ENCODE results near the gene EFCAB6. TPM values are rescaled to one million over a fixed set of nuclear protein-coding genes. Genes with fewer than 3 reads are reported as not detected.

Gene EFCAB6
- total and polyA plus RNA-seq, 2 of the 4 experiments (the other 2 are of a cell fraction) = 0.44 to 1.1 TPM

- no peak overlapping the region for H3K4me3 ChIP-seq (ENCODE audit: insufficient read depth, low read depth, low read length)
- no peak overlapping the region for H3K23ac ChIP-seq (ENCODE audit: low read depth, low read length)
- BruUV-seq (replicated peaks) = no TSS peak
- no peak overlapping the region for H3K4ac ChIP-seq (ENCODE audit: low read depth, low read length)
- no peak overlapping the region for H4K5ac ChIP-seq (ENCODE audit: low read depth, low read length)
- no peak overlapping the region for H3K9ac ChIP-seq (ENCODE audit: low read depth, low read length)
- no peak overlapping the region for H2AFZ ChIP-seq (replicated peaks; ENCODE audit: low read length, poor library complexity)
- no peak overlapping the region for H3K56ac ChIP-seq (ENCODE audit: extremely low read depth, insufficient read depth, low read length)
- no peak overlapping the region for H2BK120ac ChIP-seq (ENCODE audit: low read depth, low read length)
- H3K4me2 ChIP-seq (ENCODE audit: low read depth, low read length) = no peak overlapping the region
- no peak overlapping the region for H2BK5ac ChIP-seq (ENCODE audit: low read depth, low read length, poor library complexity, severe bottlenecking)
- H3K9me3 ChIP-seq (ENCODE audit: control insufficient read depth, insufficient read depth, low read length) = no peaks in the 10 kb centered on the region
- ChIA-PET CTCF (no interaction called here), POLR2A (ENCODE audit: unreplicated experiment) (no interaction called here)
- H4K91ac ChIP-seq (ENCODE audit: insufficient read depth, low read depth, low read length) = no peak overlapping the region
- peaks cover 4% of the 10 kb centered on the region; the same call in 1 of the 2 replicates for H3K27me3 ChIP-seq (ENCODE audit: control insufficient read depth, insufficient read depth, low read length)
- no peaks in the 10 kb centered on the region for H4K20me1 ChIP-seq (ENCODE audit: insufficient read depth, low read length)
- H2BK20ac ChIP-seq (ENCODE audit: low read depth, low read length) = no peak overlapping the region
- in situ Hi-C loops (cut with MboI; ENCODE audit: low sequenced_read_pairs) (no loop called here), dilution Hi-C loops (cut with HindIII; ENCODE audit: low sequenced_read_pairs, unreplicated experiment) (no loop called here), intact Hi-C loops (cut with micrococcal nuclease) (no loop called here)
- DNase-seq (no peak), ATAC-seq (ENCODE audit: low read depth) (no peak)
- H3K36me3 ChIP-seq (ENCODE audit: control insufficient read depth, insufficient read depth, low read length) = no peaks in the 10 kb centered on the region
- H4K8ac ChIP-seq (ENCODE audit: low read depth in 2 of 2, low read length in 2 of 2) = no peak overlapping the region
- H2AK9ac ChIP-seq (replicated peaks; ENCODE audit: low read depth, low read length, poor library complexity) = no peak overlapping the region
- no peak for TF ChIP-seq BHLHE40 (IDR thresholded peaks at IDR 0.05; ENCODE audit: low read depth, low read length)
- peak; percentile 51; the same call in 1 of the 2 replicates for TF ChIP-seq MAFK (IDR thresholded peaks at IDR 0.05; ENCODE audit: low read depth, low read length)
- H3K9me1 ChIP-seq (ENCODE audit: insufficient read depth, low read length) = no peaks in the 10 kb centered on the region
- no peak overlapping the region for H3K18ac ChIP-seq (ENCODE audit: low read depth, low read length)
- no peak overlapping the region for H2BK15ac ChIP-seq (ENCODE audit: low read depth, low read length)
- H2AK5ac ChIP-seq (ENCODE audit: low read depth, low read length) = no peak overlapping the region
- WGBS, 2 experiments (ENCODE audit: extremely low coverage in 2 of 2, insufficient read length in 1 of 2) = 67% methylated on average over 1 of the region's 3 CpGs; no CpG with 5 or more reads in 1 of the 2 experiments
- H3K27ac ChIP-seq (ENCODE audit: insufficient read depth, low read length) = no peak overlapping the region
- H3K4me1 ChIP-seq (ENCODE audit: control insufficient read depth, insufficient read depth, low read length) = no peaks in the 10 kb centered on the region
- H3K14ac ChIP-seq (replicated peaks; ENCODE audit: low read depth, low read length) = no peak overlapping the region
- H3K79me1 ChIP-seq (ENCODE audit: low read depth in 1 of 2, low read length in 2 of 2) = no peaks in the 10 kb centered on the region
These were observed 114.2 kb downstream of the EFCAB6 start for GRCh38 chr22:43697894-43698293.
